Gastrocnemius medialis (tissue), 4 donors: ENCODE results near the gene WSCD1.

Source experiments
- CTCF ChIP-seq, 5 experiments: fragments of 450-650 bp in 3 of 5; fragments of 200-600 bp in 2 of 5; sonication (generic) in 2 of 5; IDR thresholded peaks in 4 of 5; conservative IDR thresholded peaks in 1 of 5; 1 replicate in 4 of 5; 2 replicates in 1 of 5; pipeline ENCODE4 v1.5.1; 2016 to 2019; ENCODE audit warnings: antibody characterized with exemption in 5 of 5, mild to moderate bottlenecking in 3 of 5, moderate library complexity in 3 of 5
- POLR2A ChIP-seq, 2 donors: fragments of 450-650 bp; IDR thresholded peaks; one replicate each; pipeline ENCODE4 v1.6.1; 2017; ENCODE audit warnings: antibody characterized with exemption in 2 of 2, mild to moderate bottlenecking in 2 of 2, moderate library complexity in 2 of 2

DNA sequence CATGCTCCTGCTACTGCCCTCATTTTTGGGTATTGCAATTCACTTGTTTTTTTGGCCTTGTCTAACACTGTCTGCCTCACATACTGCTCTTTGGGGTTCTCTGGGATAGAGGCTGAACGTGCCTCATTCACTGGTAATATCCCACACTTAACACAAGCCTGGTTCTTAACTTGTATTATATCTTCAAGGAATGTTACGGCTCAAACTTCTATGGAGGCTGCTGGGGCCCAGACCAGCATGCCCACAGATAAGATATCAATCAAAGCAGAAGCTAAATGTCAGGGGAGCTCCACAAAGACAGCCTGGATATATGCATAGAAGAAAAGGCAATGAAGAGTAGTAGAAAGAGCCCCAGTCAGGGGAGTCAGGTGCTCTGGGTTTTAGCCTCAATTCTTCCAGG is 103.5 kb downstream of the WSCD1 start:
- TF ChIP-seq CTCF (IDR thresholded peaks at IDR 0.05 in 4 of 5, conservative IDR thresholded peaks at IDR 0.05 in 1 of 5) = no peak
- TF ChIP-seq POLR2A (IDR thresholded peaks at IDR 0.05) = no peak
